ENCODE results near the gene MRGPRX2.

DNA sequence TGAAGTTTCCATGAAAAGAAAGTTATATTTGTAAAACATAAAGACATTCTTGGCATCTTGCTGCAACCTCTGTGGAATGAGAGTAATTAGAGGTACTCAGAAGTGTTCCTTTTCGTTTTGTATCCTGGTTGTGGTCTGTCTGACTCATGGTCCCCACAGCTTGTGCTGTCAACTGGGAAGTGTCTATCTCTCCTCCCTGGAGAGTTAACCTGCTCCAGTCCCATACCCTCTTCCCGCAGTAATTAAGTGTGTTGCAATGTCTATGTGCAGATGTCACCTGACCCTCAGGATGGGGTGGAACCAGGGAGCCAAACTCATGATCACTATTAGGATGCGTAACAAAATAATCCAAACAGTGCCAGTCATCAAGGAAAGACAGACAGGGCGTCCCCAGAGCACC lies 33.5 kb upstream of the MRGPRX2 start:
- TF ChIP-seq RAD21 (IDR thresholded peaks at IDR 0.05; ENCODE audit: low read length) (no peak), SIN3A (IDR thresholded peaks at IDR 0.05; ENCODE audit: borderline replicate concordance, low read depth, low read length) (no peak), NFIC (IDR thresholded peaks at IDR 0.05; ENCODE audit: borderline replicate concordance) (no peak), TEAD4 (IDR thresholded peaks at IDR 0.05; ENCODE audit: borderline replicate concordance, insufficient read depth) (no peak)
- TF ChIP-seq, protein P1, sequence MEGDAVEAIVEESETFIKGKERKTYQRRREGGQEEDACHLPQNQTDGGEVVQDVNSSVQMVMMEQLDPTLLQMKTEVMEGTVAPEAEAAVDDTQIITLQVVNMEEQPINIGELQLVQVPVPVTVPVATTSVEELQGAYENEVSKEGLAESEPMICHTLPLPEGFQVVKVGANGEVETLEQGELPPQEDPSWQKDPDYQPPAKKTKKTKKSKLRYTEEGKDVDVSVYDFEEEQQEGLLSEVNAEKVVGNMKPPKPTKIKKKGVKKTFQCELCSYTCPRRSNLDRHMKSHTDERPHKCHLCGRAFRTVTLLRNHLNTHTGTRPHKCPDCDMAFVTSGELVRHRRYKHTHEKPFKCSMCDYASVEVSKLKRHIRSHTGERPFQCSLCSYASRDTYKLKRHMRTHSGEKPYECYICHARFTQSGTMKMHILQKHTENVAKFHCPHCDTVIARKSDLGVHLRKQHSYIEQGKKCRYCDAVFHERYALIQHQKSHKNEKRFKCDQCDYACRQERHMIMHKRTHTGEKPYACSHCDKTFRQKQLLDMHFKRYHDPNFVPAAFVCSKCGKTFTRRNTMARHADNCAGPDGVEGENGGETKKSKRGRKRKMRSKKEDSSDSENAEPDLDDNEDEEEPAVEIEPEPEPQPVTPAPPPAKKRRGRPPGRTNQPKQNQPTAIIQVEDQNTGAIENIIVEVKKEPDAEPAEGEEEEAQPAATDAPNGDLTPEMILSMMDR (IDR thresholded peaks at IDR 0.05), result no peak

Measured in SK-N-SH (cell line).